Epidermal melanocyte (primary cell): ENCODE results near the gene CCNB2.
A peak's percentile ranks its signal among the peaks of the same experiment; 100 is the strongest.

ENCODE experiments used
- DNase-seq: peaks from one replicate; pipeline ENCODE4 v3.0.0; 2011; ENCODE audit warnings: low spot score; ENCODE audit not compliant: insufficient read length

The CCNB2 gene

DNA sequence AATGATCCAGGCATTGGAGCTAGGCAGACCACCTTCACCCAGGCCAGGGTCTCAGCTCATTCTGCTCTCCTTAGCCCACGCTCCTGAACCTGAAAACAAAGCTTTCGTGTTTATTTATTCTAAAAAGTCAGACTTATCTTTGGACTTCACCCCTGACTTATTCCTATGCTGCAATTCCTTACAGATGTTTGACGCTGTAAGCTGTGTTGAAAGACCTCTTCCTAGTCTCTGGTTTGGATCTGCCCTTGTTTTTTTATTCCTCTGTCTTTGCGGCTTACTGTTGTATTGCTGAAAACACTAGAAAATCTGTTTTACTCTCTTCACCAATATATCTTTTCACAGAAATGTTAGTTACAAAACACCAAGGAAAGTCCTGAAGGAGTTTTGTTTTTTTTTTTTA is 61.2 kb downstream of the CCNB2 start:
- no peak for DNase-seq

DNA sequence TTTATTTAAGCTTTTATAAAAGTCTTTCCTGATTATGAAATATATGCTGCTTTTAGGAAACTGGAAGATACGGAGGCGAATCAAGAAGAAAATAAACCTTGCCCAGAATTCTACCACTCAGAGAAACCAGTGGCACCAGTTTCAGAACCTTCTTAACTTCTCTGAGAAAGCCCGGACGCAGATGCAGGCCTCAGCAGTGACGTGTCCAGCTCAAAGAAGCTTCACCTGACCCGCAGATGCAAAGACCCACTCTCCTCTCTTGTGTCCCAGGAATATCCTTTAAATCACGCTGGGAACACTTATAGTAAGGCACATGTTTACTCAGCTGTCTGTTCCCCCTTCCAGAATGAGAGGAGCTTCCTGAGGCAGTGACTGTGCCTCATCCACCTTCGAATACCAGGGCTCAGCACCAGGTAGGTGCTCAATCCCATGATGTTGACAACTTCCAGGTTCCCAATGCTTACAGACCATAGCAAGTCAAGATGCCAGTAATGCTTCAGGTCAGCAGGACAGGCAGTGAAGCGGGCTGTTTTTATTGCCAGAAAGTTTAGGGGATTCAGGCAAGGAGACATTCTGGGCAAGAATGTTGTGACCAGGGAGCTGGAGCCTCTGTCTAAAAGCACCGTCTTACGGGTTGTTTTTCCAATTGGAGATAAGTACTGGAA is 61.8 kb downstream of the CCNB2 start:
- DNase-seq: no peak

DNA sequence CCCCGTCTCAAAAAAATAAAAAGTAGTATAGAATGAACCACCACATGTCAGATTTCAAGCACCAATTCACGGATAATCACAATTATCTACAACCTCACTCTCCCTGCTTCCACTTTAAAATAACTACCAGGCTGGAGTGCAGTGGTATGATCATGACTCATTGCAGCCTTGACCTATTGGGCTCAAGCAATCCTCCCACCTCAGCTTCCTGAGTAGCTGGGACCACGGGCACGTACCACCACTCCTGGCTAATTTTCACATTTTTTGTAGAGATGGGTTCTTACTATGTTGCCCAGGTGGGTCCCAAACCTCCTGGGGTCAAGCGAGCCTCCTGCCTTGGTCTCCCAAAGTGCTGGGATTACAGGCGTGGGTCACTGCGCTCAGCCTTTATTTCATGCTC is 63.6 kb downstream of the CCNB2 start:
- no peak for DNase-seq

DNA sequence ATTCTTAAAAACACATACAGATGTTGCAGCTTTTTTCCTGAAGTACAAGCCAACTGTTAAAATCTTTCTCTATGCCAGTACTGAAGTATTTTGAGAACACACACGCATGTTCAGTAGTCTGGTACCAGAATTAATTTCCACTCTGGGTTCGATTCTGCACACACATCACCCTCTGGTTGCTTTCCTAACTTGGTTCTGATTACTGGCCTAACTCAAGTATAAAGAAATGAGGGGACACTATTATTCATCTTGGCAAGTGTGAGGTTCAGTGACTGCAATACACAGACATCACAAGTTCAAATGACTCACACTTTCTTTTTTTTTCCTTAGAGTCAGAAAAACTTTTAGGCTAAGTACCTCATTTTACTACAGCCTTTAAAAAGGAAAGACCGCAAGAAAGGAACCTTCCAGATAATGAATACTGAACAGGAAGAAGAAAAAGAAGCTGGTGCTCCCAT is 64.3 kb downstream of the CCNB2 start:
- no peak for DNase-seq

DNA sequence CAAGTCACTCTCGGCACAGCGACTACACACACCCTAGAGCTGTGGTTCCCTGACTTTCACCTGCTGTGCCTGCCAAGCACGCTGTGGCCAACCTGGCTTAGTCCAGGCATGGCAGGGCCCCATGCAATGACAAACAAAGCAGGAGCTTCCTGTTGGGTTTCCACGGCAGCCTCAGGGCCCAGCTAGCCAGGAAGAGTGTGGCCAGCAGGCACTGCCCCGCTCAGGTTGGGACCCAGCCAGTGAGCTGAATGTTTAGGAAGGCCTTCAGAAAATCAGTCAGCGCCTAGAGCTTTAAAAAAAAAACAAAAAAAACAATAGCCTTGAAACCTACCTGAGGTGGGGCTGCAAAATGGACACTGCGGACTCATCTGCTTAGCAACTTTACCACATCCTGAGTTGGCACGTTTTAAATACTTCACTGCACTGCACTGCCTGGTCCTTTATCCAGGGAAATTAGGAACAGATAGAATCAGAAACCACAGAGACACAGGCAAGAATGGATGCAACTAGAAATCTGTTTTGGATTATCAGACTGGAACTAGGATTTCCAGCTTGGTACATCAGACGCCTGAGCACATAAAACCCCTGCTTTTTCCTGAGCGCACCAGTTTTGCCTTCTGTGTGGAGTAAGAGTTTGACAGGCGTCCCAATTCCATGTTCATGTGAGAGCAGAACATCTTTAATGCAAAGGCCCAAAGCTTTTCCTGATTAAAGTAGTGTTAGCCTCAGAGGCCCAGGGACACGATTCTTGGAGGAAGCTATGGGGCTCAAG is 65.5 kb downstream of the CCNB2 start:
- DNase-seq: peak; percentile 42

DNA sequence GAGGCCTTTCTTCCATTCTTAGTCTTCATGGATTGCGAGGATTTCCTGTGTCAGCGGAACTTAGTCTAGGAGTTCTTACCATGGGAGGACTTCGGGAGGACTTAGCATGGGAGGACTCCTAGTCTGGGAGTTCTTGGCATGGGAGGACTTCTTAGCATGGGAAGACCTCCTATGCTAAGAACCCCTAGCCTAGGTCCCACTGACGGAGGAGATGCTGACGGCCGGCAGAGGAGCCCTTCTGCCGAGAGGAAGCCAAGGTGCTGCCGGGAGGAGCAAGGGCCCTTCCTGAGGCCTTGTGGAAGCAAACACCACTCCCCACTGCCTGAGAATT is 66.1 kb downstream of the CCNB2 start:
- DNase-seq: no peak

DNA sequence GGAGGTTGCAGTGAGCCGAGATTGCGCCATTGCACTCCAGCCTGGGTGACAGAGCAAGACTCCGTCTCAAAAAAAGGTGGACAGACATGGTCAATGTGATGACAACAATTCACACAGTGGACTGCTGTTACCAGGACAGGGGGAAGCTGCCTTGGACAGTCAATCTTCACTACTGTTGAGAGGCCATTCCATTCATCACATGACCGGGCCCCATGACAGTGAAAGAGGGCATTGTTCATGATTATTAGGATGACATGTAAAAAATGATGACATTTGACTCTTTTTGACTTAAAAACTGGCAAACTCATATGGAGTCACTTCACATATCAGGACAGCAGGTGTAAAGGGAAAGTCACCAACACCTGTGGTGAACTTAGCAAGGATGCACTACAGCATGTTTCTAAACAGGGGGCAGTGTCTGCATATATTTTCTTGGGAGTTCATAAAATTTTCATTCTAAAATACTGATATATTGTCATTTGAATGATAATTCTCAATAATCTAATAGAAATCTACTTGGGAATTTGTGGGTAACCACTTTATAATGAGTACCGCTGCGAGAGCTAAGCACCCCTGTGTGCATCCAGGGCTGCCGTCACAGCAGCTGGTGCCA is 67.4 kb downstream of the CCNB2 start:
- DNase-seq: no peak

DNA sequence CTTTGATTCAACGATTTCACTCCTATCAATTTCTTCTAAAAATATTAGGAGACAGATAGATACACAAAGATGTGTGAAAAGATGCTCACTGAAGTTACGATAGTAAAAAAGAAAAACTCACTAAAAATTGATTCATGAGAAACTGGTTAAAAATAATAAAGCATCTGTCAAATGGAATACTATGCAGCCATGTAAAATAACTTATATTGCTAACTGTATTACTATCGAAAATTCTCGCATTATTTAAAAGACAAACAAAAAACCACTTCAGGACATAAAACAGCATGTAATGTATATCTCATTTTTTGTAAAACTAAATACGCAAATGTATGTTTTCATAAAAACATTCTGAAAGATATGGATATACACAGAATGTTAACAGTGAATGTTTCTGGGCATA is 68.2 kb downstream of the CCNB2 start:
- DNase-seq: no peak

DNA sequence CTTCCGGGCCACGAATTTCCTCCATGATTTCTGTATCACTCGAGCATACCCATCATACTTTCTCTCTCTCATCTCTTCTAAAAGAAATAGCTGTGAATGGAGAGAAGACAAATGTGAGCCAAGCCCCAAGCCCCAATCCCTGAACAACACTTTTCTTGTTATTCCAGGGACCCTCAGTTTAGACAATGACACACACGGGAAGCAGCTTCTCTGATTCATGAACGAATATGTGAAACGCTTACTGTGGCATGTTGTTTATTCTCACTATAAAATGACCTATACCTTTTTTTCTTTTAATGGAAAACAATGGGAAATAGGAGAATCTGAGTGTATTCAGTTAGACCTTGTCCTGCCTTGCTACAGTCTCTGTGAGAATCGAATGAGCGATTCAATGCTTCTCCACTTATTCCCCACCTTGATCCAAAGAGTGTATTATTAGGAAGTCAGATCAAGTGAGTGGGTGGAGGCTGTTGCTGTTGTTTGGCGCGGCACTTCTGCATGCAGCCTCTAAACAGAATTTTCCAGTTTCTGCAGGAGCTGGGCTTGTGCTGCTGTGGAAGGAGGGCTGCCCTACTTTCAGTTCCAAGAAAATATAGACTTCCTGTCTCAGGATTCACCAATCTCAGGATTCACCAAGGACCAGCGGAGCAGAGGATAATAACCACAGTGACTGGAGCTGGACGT is 69.3 kb downstream of the CCNB2 start:
- no peak for DNase-seq
